OCI-LY1 (cell line): ENCODE data around the gene HOXA9.

ENCODE experiments used
- EZH2 ChIP-seq: fragments of 200-600 bp; sonication (generic), shearing (Covaris generic); IDR thresholded peaks from 2 replicates; pipeline ENCODE4 v1.8.0; 2017; ENCODE audit warnings: borderline replicate concordance, mixed run types, mild to moderate bottlenecking, antibody characterized with exemption, low read length, moderate library complexity, mixed read lengths
- TF ChIP-seq, protein P1 (sequence below): fragments of 200-600 bp; sonication (generic), shearing (Covaris generic); IDR thresholded peaks from 2 replicates; pipeline ENCODE4 v1.5.1; 2017; ENCODE audit warnings: mild to moderate bottlenecking, antibody characterized with exemption, low read length, moderate library complexity, mixed read lengths

DNA sequence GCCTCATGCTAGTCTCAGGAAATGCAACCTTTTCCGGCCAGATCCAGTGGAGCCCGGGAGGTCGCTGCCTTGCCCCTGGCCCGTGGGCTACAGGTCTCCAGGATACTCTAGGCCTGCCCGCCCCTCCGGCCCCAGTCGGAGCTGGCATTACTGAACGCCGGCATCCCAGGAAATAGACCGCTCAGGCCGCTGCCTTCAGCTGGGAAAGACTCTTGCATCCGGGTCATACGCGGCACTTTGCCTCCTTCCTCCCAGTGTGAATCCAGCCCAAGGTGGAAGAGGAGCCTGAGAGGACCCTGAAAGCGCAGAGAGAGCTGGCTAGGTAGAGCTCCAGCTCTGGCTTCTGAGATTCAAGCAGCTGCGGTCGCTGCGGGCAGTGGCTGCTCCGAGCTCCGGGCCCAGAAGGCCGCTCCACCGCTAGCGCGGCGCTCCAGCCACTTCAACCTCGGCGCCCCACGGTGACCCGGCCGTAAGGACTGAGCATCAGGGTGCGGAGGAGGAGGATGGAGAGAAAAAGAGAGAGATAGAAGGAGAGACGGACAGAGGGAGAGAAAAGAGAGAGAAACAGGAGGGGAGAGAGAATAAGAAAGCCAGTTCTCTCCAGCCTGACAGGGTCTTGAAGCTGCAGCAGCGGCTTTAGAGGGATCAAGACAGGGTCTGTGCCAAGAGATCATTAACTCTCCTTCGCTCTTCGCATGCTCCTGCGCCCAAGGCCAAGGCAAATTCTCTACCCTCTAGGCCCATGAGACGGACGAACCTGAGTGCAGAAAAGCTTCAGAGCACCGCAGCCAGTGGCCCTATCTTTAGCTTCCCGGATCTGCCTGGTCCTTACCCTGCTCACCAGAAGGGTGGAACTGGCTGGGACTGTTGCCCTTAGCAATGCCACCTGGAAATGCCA, 10.5 kb upstream of the HOXA9 start:
- TF ChIP-seq, protein P1, sequence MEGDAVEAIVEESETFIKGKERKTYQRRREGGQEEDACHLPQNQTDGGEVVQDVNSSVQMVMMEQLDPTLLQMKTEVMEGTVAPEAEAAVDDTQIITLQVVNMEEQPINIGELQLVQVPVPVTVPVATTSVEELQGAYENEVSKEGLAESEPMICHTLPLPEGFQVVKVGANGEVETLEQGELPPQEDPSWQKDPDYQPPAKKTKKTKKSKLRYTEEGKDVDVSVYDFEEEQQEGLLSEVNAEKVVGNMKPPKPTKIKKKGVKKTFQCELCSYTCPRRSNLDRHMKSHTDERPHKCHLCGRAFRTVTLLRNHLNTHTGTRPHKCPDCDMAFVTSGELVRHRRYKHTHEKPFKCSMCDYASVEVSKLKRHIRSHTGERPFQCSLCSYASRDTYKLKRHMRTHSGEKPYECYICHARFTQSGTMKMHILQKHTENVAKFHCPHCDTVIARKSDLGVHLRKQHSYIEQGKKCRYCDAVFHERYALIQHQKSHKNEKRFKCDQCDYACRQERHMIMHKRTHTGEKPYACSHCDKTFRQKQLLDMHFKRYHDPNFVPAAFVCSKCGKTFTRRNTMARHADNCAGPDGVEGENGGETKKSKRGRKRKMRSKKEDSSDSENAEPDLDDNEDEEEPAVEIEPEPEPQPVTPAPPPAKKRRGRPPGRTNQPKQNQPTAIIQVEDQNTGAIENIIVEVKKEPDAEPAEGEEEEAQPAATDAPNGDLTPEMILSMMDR, result no peak
- TF ChIP-seq EZH2, result no peak
